ENCODE measurements around the gene TTC14. TPM values are rescaled to one million over a fixed set of nuclear protein-coding genes. Genes with fewer than 3 reads are reported as not detected.

The TTC14 gene
- total RNA-seq, 1 donor = 29.4 TPM

GRCh38 chr3:180657094-180657493 is 55.1 kb downstream of the TTC14 start:
- TF ChIP-seq CTCF (IDR thresholded peaks at IDR 0.05; ENCODE audit: insufficient read depth, low read depth, low read length) = no peak
- H3K4me3 ChIP-seq (ENCODE audit: low read depth, low read length) = no peak overlapping the region
- no peak for DNase-seq (ENCODE audit: low read depth)

Small RNAs within 50 kb of the gene (small RNA-seq; reads per million reads assigned to genes)
- gene AC068298.1 (not detected), gene RNU6-486P (not detected)

Other genes starting within 250 kb of the TTC14 start
- under 0.01 TPM in 1 of 2 replicates, not detected in the other for gene CCDC39, start 77.3 kb downstream of the TTC14 start, total RNA-seq

Measured in fibroblast of villous mesenchyme (primary cell).